Stimulated activated CD4-positive, alpha-beta T cell treated with anti-CD3 and anti-CD28 coated beads, Interleukin-2, amount 100 ng/mL, for 24 hours (primary cell): Measurements from ENCODE around the gene ATP2B1.
A peak's percentile ranks its signal among the peaks of the same experiment; 100 is the strongest.
"Not testable (repeated sequence)": the region's sequence is repeated elsewhere in the genome, so short reads cannot be mapped to it uniquely, and the experiment has no call there.

Experiments
- DNase-seq, 2 donors: peaks; one replicate each; pipeline ENCODE4 v3.0.0-alpha.2; 2020

The ATP2B1 gene

DNA sequence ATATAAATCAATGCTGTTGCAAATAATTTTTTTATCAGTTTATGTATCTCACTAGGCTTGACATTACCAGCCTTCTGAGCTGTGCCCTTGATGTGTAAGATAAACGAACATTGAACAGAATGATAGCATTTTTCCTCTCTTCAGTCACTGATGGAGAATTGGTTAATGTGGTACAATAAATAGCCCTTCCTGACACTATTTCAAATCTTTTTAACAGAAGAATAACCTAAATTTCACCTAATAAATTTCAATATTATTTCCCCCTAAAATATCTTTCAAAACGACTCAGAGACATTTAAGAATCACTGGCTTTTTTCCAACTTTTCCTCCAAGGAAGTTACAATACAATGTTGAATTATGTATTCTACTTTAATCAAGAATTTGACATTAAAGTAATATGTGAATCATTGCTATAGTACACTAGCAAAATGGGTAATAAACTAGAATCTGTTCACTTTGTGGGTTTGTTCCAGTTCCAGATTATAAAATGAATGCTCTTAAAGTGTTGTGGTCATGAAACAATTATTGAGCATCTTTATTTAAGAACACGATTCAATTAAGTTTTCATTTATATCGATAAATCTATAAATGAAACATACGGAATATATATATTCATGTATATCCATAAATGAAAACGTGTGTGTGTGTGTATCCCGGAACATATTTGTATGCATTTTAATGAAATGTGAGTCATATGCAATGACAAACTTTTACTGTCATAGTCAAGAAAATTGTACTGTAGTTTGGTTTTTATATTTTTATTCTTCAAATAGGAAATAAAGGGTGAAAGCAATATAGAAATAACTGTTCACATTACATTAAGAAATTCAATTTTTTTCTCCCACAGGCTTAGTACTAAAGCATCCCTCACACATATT is 2.5 kb upstream of the ATP2B1 start:
- no peak for DNase-seq

DNA sequence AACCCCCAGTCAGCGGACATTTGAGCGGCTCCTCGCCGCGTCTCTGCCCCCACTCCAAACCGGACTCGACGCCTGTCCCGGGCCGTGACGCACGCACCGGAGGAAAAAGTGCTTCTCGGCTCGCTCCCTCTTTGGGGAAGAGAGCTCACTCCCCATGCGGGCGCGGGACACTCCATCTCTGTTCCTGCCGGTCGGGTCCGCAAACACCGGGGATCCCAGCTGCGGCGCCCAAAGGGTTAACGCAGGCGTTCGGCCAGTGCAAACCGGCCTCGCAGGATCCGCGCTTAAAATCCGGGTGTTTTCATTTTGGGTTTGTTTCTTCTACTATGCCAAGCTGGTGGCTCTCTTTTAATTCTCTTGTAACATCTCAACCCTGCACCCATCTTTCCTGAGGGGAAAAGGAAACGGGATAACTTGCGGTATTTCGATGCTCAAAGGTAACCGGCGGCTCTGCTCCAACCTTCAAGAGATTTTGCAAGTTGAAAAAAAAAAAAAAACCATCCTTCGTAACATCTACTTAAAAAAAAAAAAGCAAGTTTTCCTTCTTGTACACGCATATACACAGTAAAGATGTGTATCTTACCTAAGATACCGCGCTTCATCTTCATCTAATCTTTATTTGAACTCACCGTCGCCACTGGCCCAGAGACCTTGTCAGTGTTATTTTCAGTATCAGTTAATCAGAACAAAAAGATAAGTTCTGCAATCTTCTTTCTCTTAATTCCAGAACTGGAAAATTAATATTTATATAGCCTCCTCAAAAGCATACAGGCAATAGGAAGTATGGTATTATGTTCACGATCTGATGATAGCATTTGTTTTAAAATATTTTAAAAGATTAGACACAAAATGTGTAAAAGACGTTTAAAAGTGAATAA is 1.6 kb upstream of the ATP2B1 start:
- peak; percentile 46 to 54 for DNase-seq

DNA sequence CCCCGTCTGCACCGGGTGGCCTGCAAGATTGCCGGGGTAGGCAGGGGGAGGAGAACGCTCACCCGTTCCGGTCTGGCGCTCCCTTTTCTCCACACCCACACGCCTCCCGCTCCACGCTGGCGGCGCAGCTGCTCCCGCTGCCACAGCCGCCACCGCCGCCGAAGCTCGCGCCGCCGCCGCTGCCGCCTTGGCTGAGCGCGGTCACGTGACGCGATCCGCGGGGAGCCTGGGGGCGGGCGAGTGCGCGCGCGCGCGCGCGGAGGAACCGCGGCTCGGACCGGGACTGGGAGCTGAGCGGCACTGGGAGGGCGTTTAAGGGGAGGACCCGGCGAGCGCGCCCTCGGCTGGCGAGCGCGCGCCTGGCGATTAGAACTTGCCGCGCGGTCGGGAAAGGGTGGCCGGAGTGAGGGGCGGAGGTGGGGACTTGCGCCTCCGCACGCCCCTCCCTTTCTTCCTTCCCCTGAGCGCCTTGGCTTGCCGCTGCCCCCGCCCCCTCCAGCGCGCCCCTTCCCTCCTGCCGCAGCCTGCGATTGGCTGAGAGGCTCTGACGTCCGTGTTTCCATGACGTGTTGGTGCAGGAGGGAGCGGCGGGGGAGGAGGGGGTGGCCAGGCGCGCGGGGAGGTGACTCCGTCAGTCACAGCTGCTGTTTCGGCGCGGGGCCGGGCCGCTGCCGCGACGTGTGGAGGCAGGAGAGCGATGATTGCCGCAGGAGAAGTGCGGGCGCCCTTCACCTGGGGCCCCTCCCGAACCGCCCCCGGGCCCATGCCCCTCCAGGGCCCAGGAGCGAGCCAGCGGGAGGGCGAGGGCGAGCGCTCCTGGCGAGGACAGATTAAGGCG is 738 bp upstream of the ATP2B1 start:
- peak; percentile 97 to 98 for DNase-seq

DNA sequence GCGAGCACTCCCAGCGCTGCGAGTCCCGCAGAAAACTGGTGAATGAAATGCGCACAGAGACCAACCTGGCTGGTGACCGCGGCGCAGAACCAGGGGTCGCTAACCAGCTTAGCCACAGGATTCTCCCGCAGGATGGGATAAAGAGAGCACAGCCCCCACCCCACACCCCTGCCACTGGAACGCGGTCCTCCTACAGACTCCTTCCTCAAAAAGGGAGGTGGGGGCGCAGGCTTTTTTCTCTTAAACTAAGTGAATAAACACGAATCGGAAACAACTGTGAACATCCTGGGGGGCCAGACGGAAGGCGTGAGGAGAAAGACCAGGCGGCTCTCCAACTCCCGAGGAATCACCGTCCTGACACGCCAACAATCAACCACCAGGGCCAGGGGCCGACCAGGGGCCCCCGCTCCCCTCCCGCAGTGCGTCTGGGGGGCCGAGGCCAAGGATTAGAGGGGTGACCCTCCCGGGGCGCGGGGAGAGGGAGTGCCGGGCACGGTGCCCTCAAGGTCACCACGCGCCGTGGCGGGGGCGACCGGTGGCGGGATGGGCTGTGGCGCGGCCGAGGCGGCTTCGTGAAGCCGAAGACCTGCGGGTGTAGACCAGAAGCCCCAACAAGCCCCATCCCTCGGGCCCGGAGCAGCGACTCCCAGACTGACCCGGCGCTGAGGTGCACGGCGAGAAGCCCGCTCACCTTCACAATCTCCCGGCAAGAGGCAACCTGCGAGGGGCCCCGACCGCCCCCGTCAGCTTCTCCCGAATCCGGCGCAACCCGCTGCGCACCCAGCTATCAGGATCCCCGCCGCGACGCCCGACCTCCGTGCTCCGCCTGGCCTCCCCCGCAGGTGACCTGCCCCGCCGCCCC is 704 bp downstream of the ATP2B1 start:
- DNase-seq, result peak; percentile 53 to 54

- no peak for DNase-seq
These were observed 1.5 kb downstream of the ATP2B1 start for GRCh38 chr12:89706986-89707702.

- no peak for DNase-seq
These were observed 2.1 kb downstream of the ATP2B1 start for GRCh38 chr12:89706551-89706950.

GRCh38 chr12:89704457-89704856 is 4.2 kb downstream of the ATP2B1 start:
- DNase-seq, result no peak

DNA sequence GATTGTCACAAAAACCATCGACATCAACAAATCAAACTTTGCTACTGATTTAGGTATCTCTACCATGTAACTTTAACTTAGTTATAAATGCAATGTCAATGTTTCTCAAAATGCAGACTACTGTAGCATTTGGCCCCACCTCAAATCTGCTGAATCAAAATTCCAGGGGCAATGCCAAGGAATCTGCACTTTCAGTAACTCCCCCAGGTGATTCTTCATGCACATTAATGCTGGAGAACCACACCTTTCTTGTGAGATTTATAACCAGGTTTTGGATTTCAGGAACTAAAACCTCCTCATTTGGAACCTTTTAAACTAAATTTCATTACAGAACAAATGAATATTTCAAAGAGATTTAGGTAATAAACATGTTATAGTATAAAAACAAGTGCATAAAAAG is 4.9 kb downstream of the ATP2B1 start:
- no peak for DNase-seq

- DNase-seq, result no peak
These were observed 6.1 kb downstream of the ATP2B1 start for GRCh38 chr12:89702503-89702902.

DNA sequence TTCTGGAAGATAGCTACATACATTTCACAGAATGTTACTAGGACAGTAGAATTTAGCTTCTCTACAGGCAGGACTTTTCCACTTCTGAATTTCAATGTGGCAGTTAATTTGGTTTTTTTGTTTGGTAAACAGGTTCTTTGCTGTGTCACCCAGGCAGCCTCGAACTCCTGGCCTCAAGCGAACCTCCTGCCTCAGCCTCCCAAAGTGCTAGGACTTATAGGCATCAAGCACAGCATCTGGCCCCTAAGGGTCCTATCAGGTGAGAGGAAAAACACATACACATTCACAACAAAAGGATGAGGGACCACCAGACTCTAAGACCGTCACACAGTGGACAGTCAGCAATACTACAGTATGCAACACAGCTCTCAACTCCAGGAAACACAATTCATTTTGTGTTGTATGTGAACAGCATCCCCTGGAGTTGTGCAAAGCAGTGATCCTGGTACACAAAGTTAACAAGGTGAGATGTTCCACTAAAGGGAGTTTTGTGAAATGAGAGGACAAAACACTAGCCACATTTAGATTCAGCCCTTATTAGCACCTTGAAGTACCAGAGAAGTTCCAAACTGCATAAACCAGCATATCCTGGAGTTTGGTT is 6.9 kb downstream of the ATP2B1 start:
- no peak for DNase-seq

DNA sequence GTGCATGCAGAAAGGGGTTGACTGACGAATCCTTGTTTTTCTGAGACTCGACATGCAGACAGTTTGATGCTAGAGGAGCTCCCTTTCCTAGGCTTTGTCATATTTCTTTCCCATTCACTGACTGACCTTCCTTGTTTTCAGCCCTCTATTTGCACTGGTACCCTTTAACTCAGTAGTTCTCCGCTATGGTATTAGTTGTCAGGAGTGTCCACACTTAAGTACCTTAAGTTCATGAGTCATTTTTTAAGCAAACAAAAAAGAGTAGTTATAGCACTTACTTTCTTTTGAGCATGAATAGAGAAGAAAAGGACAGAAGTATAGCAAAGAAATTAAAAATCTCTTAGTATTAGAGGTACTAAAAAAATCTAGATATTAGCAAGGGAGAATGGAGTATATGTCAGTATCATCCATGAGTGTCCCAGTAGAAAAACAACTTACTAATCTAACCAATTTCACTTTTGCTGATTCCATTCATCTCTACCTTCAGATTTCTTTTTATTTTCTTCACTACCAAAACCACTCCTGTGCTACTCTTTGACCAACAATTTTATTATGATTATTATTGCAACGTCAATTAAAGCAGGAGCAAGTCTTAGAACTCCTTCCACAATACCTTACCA is 8.3 kb downstream of the ATP2B1 start:
- DNase-seq, result no peak

DNA sequence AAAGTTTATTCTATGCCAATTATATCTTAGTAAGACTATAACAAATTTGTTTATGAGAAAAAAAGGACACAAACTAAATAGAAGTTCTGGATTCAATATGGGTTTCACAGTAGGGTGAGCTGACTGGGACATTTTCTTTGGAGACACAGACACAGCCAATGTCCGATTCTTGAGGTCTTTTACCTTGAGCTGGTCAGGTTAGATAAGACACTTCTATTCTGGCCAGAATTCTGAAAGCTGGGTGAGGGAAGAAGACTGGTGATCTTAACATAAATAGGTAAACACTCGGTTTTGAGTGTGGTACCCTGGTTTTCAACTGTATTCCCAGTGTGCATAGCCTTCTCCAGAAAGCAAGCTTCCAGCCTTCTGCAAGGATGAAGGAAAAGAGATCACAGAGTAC is 10.0 kb downstream of the ATP2B1 start:
- no peak for DNase-seq

GRCh38 chr12:89697728-89698127 is 10.9 kb downstream of the ATP2B1 start:
- not testable (repeated sequence) for DNase-seq

DNA sequence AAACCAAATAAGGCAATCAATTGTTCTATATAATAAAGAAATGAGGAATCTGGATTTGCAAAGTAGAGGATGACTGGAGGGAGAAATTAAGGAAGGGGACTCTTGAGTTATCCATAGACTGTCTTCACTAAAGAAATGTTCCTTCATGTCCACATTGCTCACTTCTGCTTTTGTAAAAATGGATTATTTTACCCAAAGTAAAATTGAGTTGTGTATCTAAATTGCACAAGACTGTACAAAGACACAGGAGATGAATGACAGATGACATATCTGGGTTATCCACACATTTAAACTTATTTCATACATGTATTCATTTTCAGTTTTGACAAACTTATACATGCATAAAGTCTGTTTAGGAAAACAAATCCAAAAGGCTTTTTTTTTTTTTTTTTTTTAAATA is 11.3 kb downstream of the ATP2B1 start:
- no peak for DNase-seq

GRCh38 chr12:89695830-89696229 is 12.8 kb downstream of the ATP2B1 start:
- no peak for DNase-seq

GRCh38 chr12:89695100-89695499 is 13.5 kb downstream of the ATP2B1 start:
- DNase-seq, result no peak

DNA sequence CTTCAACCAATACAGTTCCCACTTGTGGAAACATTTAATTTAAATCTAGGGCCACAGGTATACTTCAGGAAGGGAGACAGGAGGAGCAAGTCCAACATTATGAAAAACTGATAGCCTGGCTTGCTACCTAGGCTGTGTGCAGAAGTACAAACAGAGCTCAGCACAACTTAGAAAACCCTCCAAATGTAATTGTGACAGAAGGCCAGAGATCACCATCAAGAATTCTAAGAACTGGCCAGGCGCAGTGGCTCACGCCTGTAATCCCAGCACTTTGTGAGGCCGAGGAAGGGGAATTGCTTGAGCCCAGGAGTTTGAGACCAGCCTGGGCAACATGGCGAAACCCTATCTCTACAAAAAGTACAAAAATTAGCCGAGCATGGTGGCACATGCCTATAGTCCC is 14.1 kb downstream of the ATP2B1 start:
- no peak for DNase-seq

- DNase-seq, result no peak
These were observed 14.9 kb downstream of the ATP2B1 start for GRCh38 chr12:89693639-89694202.

- DNase-seq, result no peak
These were observed 16.2 kb downstream of the ATP2B1 start for GRCh38 chr12:89692439-89692838.

- DNase-seq, result no peak
These were observed 17.0 kb downstream of the ATP2B1 start for GRCh38 chr12:89691659-89692058.
